ENCODE measurements around the gene TRABD.

DNA sequence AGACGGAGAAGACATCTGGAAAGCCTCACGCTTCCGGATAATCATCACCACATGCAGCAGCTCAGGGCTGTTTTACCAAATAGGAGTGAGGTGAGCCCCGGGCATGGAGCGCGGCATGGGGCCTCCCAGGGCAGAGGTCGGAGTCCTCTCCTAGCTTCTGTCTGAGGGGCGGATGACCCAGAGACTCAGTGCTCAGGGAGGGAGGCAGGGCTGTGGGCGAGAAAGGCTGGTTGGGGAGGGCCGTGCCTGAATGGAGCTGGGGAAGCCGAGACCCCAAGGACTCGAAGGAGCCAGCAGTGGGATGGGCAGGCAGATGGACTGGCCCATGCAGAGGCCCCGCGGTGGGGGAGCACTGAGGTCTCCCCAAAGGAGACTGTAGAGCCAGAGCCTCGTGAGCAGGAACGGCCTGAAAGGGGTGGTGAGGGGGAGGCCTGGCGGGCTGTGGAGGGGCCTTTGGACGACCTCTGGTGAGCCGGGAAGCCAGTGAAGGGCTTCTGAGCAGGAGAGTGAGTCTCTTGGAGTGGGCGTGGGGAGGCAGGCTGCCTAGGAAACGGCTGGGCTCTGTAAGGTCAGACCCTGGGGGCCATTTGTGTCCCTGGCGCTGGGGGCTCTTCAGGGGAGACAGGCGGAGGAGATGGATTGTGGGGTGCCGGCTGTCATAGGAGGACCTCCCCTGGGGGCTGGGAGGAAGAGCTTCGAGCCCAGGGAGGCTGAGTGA, 39.8 kb upstream of the TRABD start:
- TF ChIP-seq ZFX (IDR thresholded peaks at IDR 0.05; ENCODE audit: borderline replicate concordance) = no peak
- TF ChIP-seq, protein P1, sequence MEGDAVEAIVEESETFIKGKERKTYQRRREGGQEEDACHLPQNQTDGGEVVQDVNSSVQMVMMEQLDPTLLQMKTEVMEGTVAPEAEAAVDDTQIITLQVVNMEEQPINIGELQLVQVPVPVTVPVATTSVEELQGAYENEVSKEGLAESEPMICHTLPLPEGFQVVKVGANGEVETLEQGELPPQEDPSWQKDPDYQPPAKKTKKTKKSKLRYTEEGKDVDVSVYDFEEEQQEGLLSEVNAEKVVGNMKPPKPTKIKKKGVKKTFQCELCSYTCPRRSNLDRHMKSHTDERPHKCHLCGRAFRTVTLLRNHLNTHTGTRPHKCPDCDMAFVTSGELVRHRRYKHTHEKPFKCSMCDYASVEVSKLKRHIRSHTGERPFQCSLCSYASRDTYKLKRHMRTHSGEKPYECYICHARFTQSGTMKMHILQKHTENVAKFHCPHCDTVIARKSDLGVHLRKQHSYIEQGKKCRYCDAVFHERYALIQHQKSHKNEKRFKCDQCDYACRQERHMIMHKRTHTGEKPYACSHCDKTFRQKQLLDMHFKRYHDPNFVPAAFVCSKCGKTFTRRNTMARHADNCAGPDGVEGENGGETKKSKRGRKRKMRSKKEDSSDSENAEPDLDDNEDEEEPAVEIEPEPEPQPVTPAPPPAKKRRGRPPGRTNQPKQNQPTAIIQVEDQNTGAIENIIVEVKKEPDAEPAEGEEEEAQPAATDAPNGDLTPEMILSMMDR (IDR thresholded peaks at IDR 0.05) = no peak

All from 22Rv1 (cell line).